ENCODE results near the gene NUDT5. TPM values are rescaled to one million over a fixed set of nuclear protein-coding genes. Genes with fewer than 3 reads are reported as not detected.
A peak's percentile ranks its signal among the peaks of the same experiment; 100 is the strongest.

NUDT5 gene
- polyA plus RNA-seq, 4 donors: 35.9 to 59.5 (median 44.1) TPM

DNA sequence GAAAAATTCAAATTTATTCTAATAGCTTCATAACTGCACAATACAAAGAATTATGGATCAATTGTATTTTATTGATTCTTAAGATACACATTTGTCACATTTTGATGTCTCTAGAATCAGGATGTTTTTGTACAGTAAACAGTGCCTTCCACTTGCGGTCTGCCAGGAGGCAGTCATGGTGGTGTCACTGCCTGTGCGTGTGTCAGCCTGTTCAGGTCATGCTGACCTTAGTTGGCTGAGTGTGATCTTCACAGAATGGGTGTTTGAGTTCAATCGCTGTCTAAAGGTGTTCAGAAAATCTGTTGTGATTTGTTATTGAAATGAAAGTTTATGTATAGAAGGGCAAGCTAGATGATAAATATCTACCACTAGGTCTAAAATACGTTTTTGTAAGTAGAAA is 45.5 kb downstream of the NUDT5 start:
- WGBS, 3 donors: 69 to 81% (median 75%) methylated on average over 4 of the region's 4 CpGs
- H3K9me3 ChIP-seq (ENCODE audit: control insufficient read depth in 2 of 2, insufficient read depth in 1 of 2, low read depth in 1 of 2, low read length in 1 of 2): no peaks in the 10 kb centered on the region
- no peaks in the 10 kb centered on the region for H3K27me3 ChIP-seq (ENCODE audit: control insufficient read depth in 3 of 3, insufficient read depth in 3 of 3, low read length in 3 of 3)
- H3K27ac ChIP-seq (ENCODE audit: low read depth in 1 of 3, low read length in 2 of 3): no peak overlapping the region
- no peak for FAIRE-seq
- no peak for DNase-seq
- peaks cover 0 to 7% (median 2%) of the 10 kb centered on the region in 3 donors for H3K36me3 ChIP-seq (ENCODE audit: control insufficient read depth in 3 of 3, insufficient read depth in 2 of 3, low read depth in 1 of 3, low read length in 3 of 3)
- no peaks in the 10 kb centered on the region for H3K4me1 ChIP-seq (ENCODE audit: control insufficient read depth in 3 of 3, insufficient read depth in 2 of 3, low read depth in 1 of 3, low read length in 2 of 3)
- no peak overlapping the region for H3K4me3 ChIP-seq (ENCODE audit: low read depth in 1 of 3, low read length in 3 of 3)

DNA sequence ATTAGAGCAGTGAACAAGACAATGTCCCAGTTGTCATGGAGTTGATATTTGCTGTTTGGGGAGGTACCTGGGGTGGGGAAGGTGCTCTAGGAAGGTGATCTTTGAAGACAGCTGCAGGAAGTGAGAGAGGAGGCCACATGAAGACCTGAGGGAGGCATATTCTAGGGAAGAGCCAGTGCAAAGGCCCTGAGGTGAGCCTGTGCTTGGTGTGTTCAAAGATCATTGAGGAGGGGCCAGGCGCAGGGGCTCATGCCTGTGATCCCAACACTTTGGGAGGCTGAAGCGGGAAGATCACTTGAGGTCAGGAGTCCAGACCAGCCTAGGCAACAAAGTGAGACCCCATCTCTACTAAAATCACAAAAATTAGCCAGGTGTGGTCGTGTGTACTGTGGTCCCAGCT is 51.2 kb downstream of the NUDT5 start:
- 93 to 98% (median 93%) methylated on average over 3 of the region's 3 CpGs for WGBS, 3 donors
- Histone ChIP-seq H3K27ac (ENCODE audit: low read depth in 1 of 3, low read length in 2 of 3) (no peak overlapping the region), H3K4me1 (ENCODE audit: control insufficient read depth in 3 of 3, insufficient read depth in 2 of 3, low read depth in 1 of 3, low read length in 2 of 3) (no peaks in the 10 kb centered on the region), H3K9me3 (ENCODE audit: control insufficient read depth in 2 of 2, insufficient read depth in 1 of 2, low read depth in 1 of 2, low read length in 1 of 2) (no peaks in the 10 kb centered on the region), H3K27me3 (ENCODE audit: control insufficient read depth in 3 of 3, insufficient read depth in 3 of 3, low read length in 3 of 3) (no peaks in the 10 kb centered on the region), H3K36me3 (ENCODE audit: control insufficient read depth in 3 of 3, insufficient read depth in 2 of 3, low read depth in 1 of 3, low read length in 3 of 3) (peaks cover 2 to 19% (median 3%) of the 10 kb centered on the region in 3 donors), H3K4me3 (ENCODE audit: low read depth in 1 of 3, low read length in 3 of 3) (no peak overlapping the region)
- FAIRE-seq (no peak), DNase-seq (no peak)

GRCh38 chr10:12140038-12140437 is 55.7 kb downstream of the NUDT5 start:
- FAIRE-seq: no peak
- H3K27ac ChIP-seq (ENCODE audit: low read depth in 1 of 3, low read length in 2 of 3): no peak overlapping the region
- no peak for DNase-seq

GRCh38 chr10:12135631-12136030 is 60.1 kb downstream of the NUDT5 start:
- FAIRE-seq: no peak
- peaks cover 2 to 30% (median 10%) of the 10 kb centered on the region in 3 donors for H3K36me3 ChIP-seq (ENCODE audit: control insufficient read depth in 3 of 3, insufficient read depth in 2 of 3, low read depth in 1 of 3, low read length in 3 of 3)

More at GRCh38 chr10:12140038-12140437, 55.7 kb downstream of the NUDT5 start:
- Histone ChIP-seq H3K36me3 (ENCODE audit: control insufficient read depth in 3 of 3, insufficient read depth in 2 of 3, low read depth in 1 of 3, low read length in 3 of 3) (peaks cover 5 to 35% (median 9%) of the 10 kb centered on the region in 3 donors), H3K27me3 (ENCODE audit: control insufficient read depth in 3 of 3, insufficient read depth in 3 of 3, low read length in 3 of 3) (no peaks in the 10 kb centered on the region), H3K9me3 (ENCODE audit: control insufficient read depth in 2 of 2, insufficient read depth in 1 of 2, low read depth in 1 of 2, low read length in 1 of 2) (no peaks in the 10 kb centered on the region), H3K4me1 (ENCODE audit: control insufficient read depth in 3 of 3, insufficient read depth in 2 of 3, low read depth in 1 of 3, low read length in 2 of 3) (no peaks in the 10 kb centered on the region), H3K4me3 (ENCODE audit: low read depth in 1 of 3, low read length in 3 of 3) (no peak overlapping the region)
- 70 to 88% (median 85%) methylated on average over 1 of the region's 1 CpG for WGBS, 3 donors

DNA sequence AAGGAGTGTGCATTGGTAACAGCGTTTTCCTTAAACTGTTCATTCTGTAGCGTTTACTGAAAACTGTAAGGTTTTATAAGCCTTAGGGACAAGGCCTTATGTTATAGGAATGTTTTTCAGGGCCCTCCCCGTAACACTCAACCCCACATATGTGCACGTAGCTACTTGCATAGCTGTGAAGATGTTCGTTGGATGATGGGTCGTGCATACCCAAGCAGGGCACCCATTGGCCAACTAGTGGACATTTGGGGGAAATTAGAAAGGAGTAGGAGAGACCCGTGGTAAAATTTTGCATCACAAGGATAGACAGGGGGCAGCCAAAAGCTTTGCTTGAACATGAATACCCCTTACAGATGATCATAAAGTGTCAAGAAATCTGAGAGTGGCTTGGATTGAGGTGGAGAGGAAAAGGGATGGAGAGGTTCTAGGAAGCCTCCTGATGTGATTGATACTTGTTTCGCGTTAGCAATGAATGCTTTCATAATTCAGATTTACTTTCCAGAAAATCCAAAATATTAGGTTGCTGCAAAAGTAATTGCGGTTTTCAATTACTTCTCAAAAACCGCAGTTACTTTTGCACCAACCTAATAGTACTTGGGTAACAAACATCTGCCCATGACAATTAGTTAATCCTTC is 65.3 kb downstream of the NUDT5 start:
- Histone ChIP-seq H3K4me3 (ENCODE audit: low read depth in 1 of 3, low read length in 3 of 3) (peak overlapping the region; percentile 62 to 98 (median 66)), H3K4me1 (ENCODE audit: control insufficient read depth in 3 of 3, insufficient read depth in 2 of 3, low read depth in 1 of 3, low read length in 2 of 3) (peaks cover 0 to 3% (median 0%) of the 10 kb centered on the region in 3 donors), H3K36me3 (ENCODE audit: control insufficient read depth in 3 of 3, insufficient read depth in 2 of 3, low read depth in 1 of 3, low read length in 3 of 3) (peaks cover 0 to 13% (median 2%) of the 10 kb centered on the region in 3 donors), H3K9me3 (ENCODE audit: control insufficient read depth in 2 of 2, insufficient read depth in 1 of 2, low read depth in 1 of 2, low read length in 1 of 2) (peaks cover 0 to 4% of the 10 kb centered on the region in 2 donors), H3K27me3 (ENCODE audit: control insufficient read depth in 3 of 3, insufficient read depth in 3 of 3, low read length in 3 of 3) (no peaks in the 10 kb centered on the region), H3K27ac (ENCODE audit: low read depth in 1 of 3, low read length in 2 of 3) (peak overlapping the region in 1 of 3 donors; percentile 67)
- 29 to 32% (median 32%) methylated on average over 11 of the region's 11 CpGs for WGBS, 3 donors
- FAIRE-seq (no peak), DNase-seq (peak; percentile 17 to 38)

More at GRCh38 chr10:12135631-12136030, 60.1 kb downstream of the NUDT5 start:
- Histone ChIP-seq H3K4me1 (ENCODE audit: control insufficient read depth in 3 of 3, insufficient read depth in 2 of 3, low read depth in 1 of 3, low read length in 2 of 3) (no peaks in the 10 kb centered on the region), H3K9me3 (ENCODE audit: control insufficient read depth in 2 of 2, insufficient read depth in 1 of 2, low read depth in 1 of 2, low read length in 1 of 2) (no peaks in the 10 kb centered on the region), H3K27ac (ENCODE audit: low read depth in 1 of 3, low read length in 2 of 3) (no peak overlapping the region), H3K4me3 (ENCODE audit: low read depth in 1 of 3, low read length in 3 of 3) (no peak overlapping the region), H3K27me3 (ENCODE audit: control insufficient read depth in 3 of 3, insufficient read depth in 3 of 3, low read length in 3 of 3) (no peaks in the 10 kb centered on the region)
- 81 to 89% (median 85%) methylated on average over 3 of the region's 3 CpGs for WGBS, 3 donors
- DNase-seq: no peak

DNA sequence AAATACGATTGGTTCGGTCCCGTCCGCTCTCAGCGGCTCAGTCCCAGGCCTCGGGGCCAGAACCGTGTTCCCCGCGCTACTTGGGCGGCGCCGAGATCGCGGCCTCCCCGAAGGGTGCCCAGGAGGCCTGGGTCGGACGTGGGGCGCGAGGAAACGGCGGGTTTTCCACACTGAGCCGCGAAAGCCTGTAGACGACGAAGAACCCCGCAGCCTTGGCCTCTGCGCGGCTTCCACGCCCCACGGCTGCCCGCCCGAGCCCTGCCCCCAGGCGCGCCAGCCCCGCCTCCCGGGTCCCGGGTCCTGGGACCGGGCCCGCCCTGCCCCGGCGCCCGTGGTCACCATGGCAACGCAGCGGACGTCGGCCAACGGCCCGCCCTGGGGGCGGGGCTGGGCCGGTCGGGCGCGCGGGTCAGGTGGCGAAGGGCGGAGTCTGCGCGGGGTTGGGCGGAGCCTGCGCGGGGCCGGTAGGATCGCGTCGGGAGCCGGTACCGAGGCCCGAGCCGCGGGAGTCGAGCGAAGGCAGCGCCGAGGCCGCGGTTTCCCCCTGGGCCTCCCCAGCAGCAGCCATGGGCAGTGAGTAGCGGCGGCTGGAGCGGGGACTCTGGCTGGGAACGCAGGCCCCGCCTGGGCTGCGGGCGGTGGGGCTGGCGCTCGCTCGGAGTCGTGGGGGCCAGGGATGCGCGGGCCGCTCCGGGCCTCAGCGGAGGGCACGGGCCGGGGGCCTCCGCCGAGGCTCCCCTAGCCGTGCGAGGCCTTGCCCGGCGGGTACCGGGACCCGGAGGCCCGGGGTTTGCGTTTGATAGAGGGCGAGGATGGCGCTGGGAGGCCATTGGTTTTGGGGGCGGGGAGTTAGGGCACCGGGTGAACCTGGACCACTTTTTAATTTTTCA is 66.2 kb downstream of the NUDT5 start, which contains the start of gene SEC61A2:
Gene SEC61A2 (plus strand): TSS at position 456 of the 890 bp plus-strand sequence. CDS start 111 bp downstream, at position 567.
- no peaks in the 10 kb centered on the region for H3K27me3 ChIP-seq (ENCODE audit: control insufficient read depth in 3 of 3, insufficient read depth in 3 of 3, low read length in 3 of 3)
- H3K4me3 ChIP-seq (ENCODE audit: low read depth in 1 of 3, low read length in 3 of 3): peak within 1 kb of the TSS; percentile 66 to 98 (median 86)
- no peak for FAIRE-seq
- peak within 1 kb of the TSS; percentile 96 to 99 (median 97) for H3K27ac ChIP-seq (ENCODE audit: low read depth in 1 of 3, low read length in 2 of 3)
- DNase-seq: peak; percentile 95 to 98
- peaks cover 0 to 3% (median 0%) of the 10 kb centered on the region in 3 donors for H3K4me1 ChIP-seq (ENCODE audit: control insufficient read depth in 3 of 3, insufficient read depth in 2 of 3, low read depth in 1 of 3, low read length in 2 of 3)
- peaks cover 0 to 9% (median 2%) of the 10 kb centered on the region in 3 donors for H3K36me3 ChIP-seq (ENCODE audit: control insufficient read depth in 3 of 3, insufficient read depth in 2 of 3, low read depth in 1 of 3, low read length in 3 of 3)
- peaks cover 0 to 4% of the 10 kb centered on the region in 2 donors for H3K9me3 ChIP-seq (ENCODE audit: control insufficient read depth in 2 of 2, insufficient read depth in 1 of 2, low read depth in 1 of 2, low read length in 1 of 2)
- WGBS, 3 donors: 0% methylated on average over 81 to 108 of the region's 108 CpGs

- no peaks in the 10 kb centered on the region for H3K4me1 ChIP-seq (ENCODE audit: control insufficient read depth in 3 of 3, insufficient read depth in 2 of 3, low read depth in 1 of 3, low read length in 2 of 3)
- H3K36me3 ChIP-seq (ENCODE audit: control insufficient read depth in 3 of 3, insufficient read depth in 2 of 3, low read depth in 1 of 3, low read length in 3 of 3): peaks cover 0 to 38% (median 3%) of the 10 kb centered on the region in 3 donors
- 75 to 83% (median 77%) methylated on average over 4 of the region's 4 CpGs for WGBS, 3 donors
- no peak overlapping the region for H3K27ac ChIP-seq (ENCODE audit: low read depth in 1 of 3, low read length in 2 of 3)
- FAIRE-seq (no peak), DNase-seq (no peak)
- no peaks in the 10 kb centered on the region for H3K9me3 ChIP-seq (ENCODE audit: control insufficient read depth in 2 of 2, insufficient read depth in 1 of 2, low read depth in 1 of 2, low read length in 1 of 2)
- no peak overlapping the region for H3K4me3 ChIP-seq (ENCODE audit: low read depth in 1 of 3, low read length in 3 of 3)
- H3K27me3 ChIP-seq (ENCODE audit: control insufficient read depth in 3 of 3, insufficient read depth in 3 of 3, low read length in 3 of 3): no peaks in the 10 kb centered on the region
These were observed 74.0 kb downstream of the NUDT5 start for GRCh38 chr10:12121673-12122072.
